AG04449 (cell line): ENCODE results near the gene GALNT18.
A peak's percentile ranks its signal among the peaks of the same experiment; 100 is the strongest.

Experiments
- CTCF ChIA-PET: fragments of 350-600 bp; formaldehyde crosslinking; extraction: SDS; loops from one replicate; lab custom pipeline; 2021; ENCODE audit warnings: antibody characterized with exemption; lab: Yijun Ruan, JAX
- POLR2A ChIA-PET: fragments of 400-600, 350-600 bp; formaldehyde crosslinking; extraction: SDS; loops from one replicate; lab custom pipeline; 2020; ENCODE audit warnings: antibody characterized with exemption, inconsistent platforms; lab: Yijun Ruan, JAX
- DNase-seq: peaks from one replicate; pipeline ENCODE4 v3.0.0-alpha.2; 2010; ENCODE audit warnings: low read depth, low spot score
- H3K4me3 ChIP-seq: 2 replicates; pipeline ENCODE4 v1.5.1; 2011; ENCODE audit warnings: low read depth, mild to moderate bottlenecking, control low read depth, low read length
- CTCF ChIP-seq: IDR thresholded peaks from one replicate; pipeline ENCODE4 v1.5.1; 2011; ENCODE audit warnings: mild to moderate bottlenecking, moderate library complexity, low read length, control low read depth, inconsistent platforms; ENCODE audit not compliant: insufficient read depth; ENCODE audit errors: missing control alignments

Gene GALNT18

DNA sequence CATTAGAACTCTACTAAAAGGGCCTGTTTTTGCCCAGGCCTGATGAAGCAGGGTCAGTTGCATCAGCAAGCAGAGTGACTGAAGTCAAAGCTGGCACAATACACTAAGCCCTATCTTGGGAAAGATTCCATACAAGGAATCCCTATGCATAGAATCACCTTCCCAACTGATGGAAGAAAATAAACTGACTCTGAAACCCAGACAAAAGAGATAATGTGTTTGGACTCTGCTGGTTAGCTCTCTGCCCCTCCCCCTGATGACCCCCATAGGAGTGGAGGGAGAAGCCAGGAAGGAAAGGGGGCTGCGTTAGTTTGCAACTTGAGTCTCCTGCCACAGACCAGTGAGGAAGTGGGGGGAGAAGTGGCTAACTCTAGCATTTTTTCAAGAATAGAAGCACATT, 32.9 kb downstream of the GALNT18 start:
- POLR2A ChIA-PET = no interaction called here
- no peak for DNase-seq
- CTCF ChIA-PET = no interaction called here
- H3K4me3 ChIP-seq = no peak overlapping the region
- no peak for TF ChIP-seq CTCF

GRCh38 chr11:11588243-11588642, 33.6 kb downstream of the GALNT18 start:
- DNase-seq = no peak
- ChIA-PET POLR2A (no interaction called here), CTCF (no interaction called here)
- H3K4me3 ChIP-seq = no peak overlapping the region
- no peak for TF ChIP-seq CTCF

DNA sequence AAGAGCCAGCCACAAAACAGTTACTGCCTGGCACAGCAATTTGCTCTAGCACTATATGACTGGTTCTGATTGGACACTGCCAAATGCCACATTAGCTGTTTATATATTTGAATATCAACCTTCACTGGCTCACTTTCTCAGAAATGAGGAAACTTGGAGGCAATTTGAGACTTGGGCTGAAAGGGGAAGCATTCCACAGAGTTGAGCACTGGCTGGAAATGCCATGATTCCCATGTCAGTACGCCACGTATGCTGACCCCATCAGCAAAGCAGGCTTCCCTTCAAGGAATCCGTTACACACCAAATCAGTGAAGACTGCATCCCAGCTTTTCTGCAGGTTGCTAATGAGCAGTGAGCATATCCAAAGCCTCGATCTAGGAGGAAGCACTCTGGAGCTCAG, 34.7 kb downstream of the GALNT18 start:
- CTCF ChIA-PET = no interaction called here
- POLR2A ChIA-PET = no interaction called here

GRCh38 chr11:11586465-11586864, 35.3 kb downstream of the GALNT18 start:
- POLR2A ChIA-PET = no interaction called here
- CTCF ChIA-PET = no interaction called here
- TF ChIP-seq CTCF = no peak

More for the DNA sequence above, 34.7 kb downstream of the GALNT18 start:
- no peak overlapping the region for H3K4me3 ChIP-seq
- no peak for TF ChIP-seq CTCF
- DNase-seq = no peak

DNA sequence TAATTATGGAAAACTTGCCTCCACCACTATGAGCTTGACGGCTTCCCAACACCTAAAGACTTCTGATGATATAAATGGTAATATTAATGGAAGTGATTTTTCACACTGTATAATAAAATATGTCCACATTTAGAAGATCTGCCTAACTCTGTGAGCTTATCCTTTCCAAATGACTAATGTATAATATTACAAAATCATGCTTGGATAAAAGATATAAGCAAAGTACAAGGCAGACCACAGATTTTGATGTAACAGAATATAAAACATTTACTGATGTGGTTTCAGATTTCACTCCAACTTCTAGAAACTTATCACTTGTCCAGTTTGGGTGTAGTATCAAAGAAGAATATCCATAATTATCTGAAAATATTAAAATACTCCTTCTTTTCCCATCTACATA, 36.9 kb downstream of the GALNT18 start:
- H3K4me3 ChIP-seq = no peak overlapping the region
- ChIA-PET POLR2A (interaction anchor here (1.2 kb wide), 1 partner anchor 727 kb away, joined by 3 read pairs; the partner anchor contains the start of gene ZBED5), CTCF (interaction anchor here (0.8 to 1.1 kb wide), 2 partner anchors 204 to 402 kb away, joined by 3 read pairs; no protein-coding TSS in a partner anchor)
- DNase-seq = no peak
- TF ChIP-seq CTCF = no peak

More at GRCh38 chr11:11586465-11586864, 35.3 kb downstream of the GALNT18 start:
- DNase-seq = no peak
- no peak overlapping the region for H3K4me3 ChIP-seq

- CTCF ChIA-PET = interaction anchor here (0.8 to 1.1 kb wide), 3 partner anchors 204 to 647 kb away, joined by 3 read pairs; no protein-coding TSS in a partner anchor
- no peak for TF ChIP-seq CTCF
- POLR2A ChIA-PET = interaction anchor here (0.7 to 1.2 kb wide), 2 partner anchors 101 to 727 kb away, joined by 3 read pairs; partner anchors contain the start of gene ZBED5
- no peak overlapping the region for H3K4me3 ChIP-seq
- DNase-seq = peak; percentile 62
Measured at GRCh38 chr11:11584530-11584810, 37.3 kb downstream of the GALNT18 start.
